Stimulated activated naive CD8-positive, alpha-beta T cell treated with anti-CD3 and anti-CD28 coated beads, Interleukin-15, Interleukin-2, amounts not matched to agents 100 U/mL and 50 U/mL, for 24 hours (primary cell): Measurements from ENCODE around the gene KLK5.
"Not testable (repeated sequence)": the region's sequence is repeated elsewhere in the genome, so short reads cannot be mapped to it uniquely, and the experiment has no call there.

Source experiments
- ATAC-seq: fragments of 150-1000 bp; cut with Tn5 transposase; one replicate; pipeline ENCODE4 v1.10.0; 2021
- DNase-seq: peaks from one replicate; pipeline ENCODE4 v3.0.0; 2021

KLK5 gene

DNA sequence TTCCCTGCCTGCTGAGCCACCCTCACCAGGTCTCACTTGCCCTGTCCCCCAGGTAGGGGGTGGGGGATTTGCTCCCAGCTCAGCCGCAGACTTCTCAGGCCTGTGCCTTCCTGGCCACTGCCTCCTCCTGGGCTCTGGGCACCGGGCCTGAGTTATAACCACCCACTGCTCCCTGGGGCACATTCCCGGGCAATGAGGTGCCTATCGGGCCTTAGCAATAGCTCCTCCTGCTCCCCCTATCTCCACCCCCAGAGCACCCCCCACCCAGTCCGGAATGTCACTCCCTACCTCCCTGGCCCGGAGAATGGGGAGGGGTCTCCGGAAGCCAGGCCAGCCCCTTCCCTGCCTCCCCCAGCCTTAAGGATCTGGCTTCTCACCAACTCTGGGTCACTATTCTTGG, at the start of gene KLK5:
Gene KLK5, minus strand, starts transcription at position 129 of the 400 bp plus-strand sequence. CDS start 381 bp downstream, outside the sequence.
- ATAC-seq = no peak
- DNase-seq = no peak

GRCh38 chr19:51002089-51002532, 49.3 kb upstream of the KLK5 start:
- no peak for DNase-seq
- ATAC-seq = no peak

DNA sequence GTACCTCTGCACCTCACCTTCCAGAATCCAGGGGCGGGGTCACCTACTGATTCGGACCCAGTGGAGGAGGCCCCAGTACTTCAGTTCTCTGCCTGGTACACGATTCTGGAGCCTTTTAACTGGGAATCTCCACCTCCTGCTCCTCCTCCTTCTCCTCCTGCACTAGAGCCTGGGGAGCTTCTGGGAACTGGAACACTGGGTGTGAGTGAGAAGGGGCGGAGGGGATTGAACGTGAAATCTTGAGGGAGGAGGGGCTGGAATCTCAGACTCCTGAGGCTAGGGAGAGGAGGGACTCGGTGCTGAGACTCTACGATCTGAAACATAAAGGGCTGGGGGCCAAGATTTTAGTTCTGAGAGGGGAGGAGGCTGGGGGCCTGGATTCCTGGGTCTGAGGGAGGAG, 48.7 kb upstream of the KLK5 start, which contains the start of gene KLK8:
Gene KLK8, minus strand, starts transcription at position 90 of the 400 bp plus-strand sequence. CDS start 437 bp downstream, outside the sequence.
- ATAC-seq = no peak

GRCh38 chr19:51000981-51001380, 48.1 kb upstream of the KLK5 start:
- no peak for ATAC-seq
- DNase-seq = no peak

More for the DNA sequence above, 48.7 kb upstream of the KLK5 start, which contains the start of gene KLK8:
- DNase-seq = no peak

- ATAC-seq = no peak
Observed at GRCh38 chr19:51000426-51000825, 47.6 kb upstream of the KLK5 start.

DNA sequence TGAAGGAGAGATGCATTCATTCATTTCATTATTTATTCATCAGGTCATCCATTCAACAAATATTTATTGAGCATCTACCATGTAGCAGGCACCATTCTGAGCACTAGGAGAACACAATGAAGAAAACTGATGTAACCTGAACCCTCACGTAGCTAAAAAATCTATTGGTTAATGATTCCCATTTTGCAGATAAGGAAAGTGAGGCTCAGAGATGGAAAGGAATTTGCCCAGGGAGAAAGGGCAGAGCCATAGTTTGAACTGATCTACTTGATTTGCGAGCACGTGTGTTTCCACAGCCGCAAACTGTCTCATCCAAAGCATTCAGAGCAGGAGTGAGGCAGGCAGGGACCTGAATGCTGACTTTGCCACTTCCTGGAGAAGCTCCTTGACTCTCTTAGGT, 45.8 kb upstream of the KLK5 start:
- ATAC-seq (no peak), DNase-seq (no peak)

More at GRCh38 chr19:51000426-51000825, 47.6 kb upstream of the KLK5 start:
- DNase-seq = no peak

DNA sequence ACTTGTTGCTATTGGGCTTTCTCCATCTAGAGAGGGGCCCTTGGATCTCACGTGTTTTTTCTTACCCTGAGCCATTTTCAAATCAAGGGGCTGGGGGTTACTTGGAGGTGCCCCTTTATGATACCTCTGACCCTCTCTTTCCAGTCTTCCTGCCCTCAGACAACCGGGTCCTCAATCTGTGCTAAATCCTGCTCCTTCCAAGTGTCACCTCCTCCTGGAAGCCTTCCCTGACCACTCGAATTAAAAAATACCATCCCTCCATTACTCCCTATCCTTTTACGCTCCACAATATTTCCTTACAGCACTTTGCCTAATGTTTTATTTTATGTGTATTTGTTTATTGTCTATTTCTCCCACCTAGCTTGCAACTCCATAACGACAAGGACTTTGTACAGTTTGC, 45.2 kb upstream of the KLK5 start:
- DNase-seq (no peak), ATAC-seq (no peak)

- no peak for ATAC-seq
Observed at GRCh38 chr19:50994129-50994528, 41.3 kb upstream of the KLK5 start.

DNA sequence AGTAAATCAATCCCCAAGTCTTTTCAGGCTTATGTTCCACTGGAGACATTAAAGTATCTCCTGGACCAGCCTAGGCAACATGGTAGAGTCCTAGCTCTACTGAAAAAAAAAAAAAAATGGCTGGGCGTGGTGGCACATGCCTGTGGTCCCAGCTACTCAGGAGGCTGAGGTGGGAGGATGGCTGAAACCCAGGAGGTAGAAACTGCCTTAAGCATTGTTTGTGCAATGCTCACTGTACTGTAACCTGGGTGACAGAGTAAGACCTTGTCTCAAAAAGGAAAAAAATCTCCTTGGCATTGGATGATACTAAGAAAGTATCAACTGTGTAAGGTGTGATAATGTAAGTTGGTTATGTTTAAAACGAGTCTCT, 39.8 kb upstream of the KLK5 start:
- ATAC-seq = no peak
- no peak for DNase-seq

More at GRCh38 chr19:50994129-50994528, 41.3 kb upstream of the KLK5 start:
- DNase-seq = no peak

DNA sequence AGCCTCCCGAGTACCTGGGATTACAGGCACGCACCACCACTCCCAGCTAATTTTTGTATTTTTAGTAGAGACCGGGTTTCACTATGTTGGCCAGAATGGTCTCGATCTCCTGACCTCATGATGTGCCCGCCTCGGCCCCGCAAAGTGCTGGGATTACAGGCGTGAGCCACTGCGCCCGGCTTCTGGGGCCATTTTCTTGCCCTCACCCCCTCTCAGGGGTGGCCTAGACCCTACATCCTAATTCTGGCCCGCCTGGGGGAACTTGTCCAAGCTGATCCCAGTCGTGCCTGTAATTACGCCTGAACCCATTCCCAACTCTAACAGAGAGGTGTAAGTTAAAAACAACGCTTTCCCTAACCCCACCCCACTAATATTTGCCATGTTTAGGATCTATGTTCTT, 31.6 kb upstream of the KLK5 start:
- ATAC-seq, DNase-seq: not testable (repeated sequence)

- DNase-seq = no peak
- no peak for ATAC-seq
Observed at GRCh38 chr19:50983625-50984292, 30.9 kb upstream of the KLK5 start, which contains the start of gene KLK7. Gene KLK7, minus strand, starts transcription at chr19:50983917. Its CDS starts 1,518 bp downstream, at chr19:50982399.

DNA sequence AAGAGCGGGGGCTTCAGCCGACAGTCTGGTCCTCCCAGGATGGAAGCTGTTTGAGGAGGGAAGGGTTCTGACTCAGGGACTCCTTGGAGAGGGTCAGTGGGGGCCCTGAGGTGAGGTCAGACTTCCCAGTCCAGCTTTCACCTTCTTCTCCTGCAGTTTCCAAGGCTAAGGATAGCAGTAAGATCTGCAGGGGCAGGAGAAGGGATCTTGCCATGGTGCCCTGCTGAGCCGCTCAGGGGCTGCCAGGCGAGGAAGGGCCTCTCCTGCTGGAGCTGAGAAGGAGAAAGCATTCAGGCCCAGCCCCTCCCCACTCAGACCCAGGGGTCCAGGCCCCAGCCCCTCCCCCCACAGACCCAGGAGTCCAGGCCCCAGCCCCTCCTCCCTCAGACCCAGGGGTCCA, 29.3 kb upstream of the KLK5 start:
- ATAC-seq = no peak
- DNase-seq = no peak

DNA sequence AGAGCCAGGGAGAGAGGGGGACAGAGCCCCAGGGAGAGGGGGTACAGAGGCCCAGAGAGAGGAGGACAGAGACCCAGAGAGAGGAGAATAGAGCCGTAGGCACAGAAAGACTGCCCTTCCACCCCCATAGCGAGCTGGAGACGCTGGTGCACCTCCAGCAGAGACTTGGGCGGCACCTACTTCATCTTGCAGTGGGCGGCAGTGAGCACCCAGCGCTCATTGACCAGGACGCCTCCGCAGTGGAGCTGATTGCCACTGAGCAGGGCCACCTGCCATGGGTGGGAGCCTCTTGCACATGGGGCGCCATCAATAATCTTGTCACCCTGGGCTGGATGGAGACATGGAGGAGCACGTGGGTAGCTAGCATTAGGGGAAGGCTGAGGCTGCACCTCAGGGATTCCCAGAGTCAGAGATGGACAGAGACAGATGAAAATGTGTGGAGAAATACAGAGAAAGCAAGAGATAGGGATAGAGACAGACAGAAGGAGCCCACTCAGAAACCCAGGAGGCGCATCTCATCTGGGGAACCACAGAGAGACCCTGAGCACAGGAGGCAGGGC, 28.8 kb upstream of the KLK5 start:
- DNase-seq (no peak), ATAC-seq (no peak)

DNA sequence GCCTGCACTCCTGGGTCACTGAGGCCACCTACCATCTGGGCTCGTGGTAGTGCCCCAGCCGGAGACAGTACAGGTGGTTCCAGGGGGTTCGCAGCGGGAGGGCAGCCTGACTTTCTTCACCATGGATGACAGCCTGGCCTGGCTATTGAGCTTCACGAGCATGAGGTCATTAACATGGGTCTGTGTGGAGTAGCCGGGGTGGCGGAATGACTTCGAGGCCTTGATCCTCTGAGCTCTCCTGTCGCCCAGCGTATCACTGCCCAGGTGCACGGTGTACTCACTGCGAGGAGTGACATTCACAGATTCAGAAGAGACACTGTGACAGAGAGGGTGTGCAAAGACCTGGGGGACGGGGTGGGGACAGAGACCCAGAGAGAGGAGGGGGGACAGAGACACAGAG, 27.4 kb upstream of the KLK5 start:
- DNase-seq (no peak), ATAC-seq (no peak)

DNA sequence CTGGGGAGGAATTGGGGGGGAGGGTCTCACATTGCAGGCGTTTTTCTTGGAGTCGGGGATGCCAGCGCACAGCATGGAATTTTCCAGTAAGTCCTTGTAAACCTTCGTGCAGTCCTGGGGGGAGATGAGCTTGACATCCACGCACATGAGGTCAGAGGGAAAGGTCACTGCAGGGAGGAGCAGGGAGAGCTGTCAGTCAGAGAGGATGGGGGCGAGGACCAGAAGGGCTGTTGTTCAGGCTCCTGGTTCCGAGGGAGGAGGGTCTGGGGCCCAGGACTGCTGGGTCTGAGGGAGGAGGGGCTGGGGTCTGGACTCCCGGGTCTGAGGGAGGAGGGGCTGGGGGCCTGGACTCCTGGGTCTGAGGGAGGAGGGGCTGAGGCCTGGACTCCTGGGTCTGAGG, 26.9 kb upstream of the KLK5 start:
- DNase-seq (no peak), ATAC-seq (no peak)

DNA sequence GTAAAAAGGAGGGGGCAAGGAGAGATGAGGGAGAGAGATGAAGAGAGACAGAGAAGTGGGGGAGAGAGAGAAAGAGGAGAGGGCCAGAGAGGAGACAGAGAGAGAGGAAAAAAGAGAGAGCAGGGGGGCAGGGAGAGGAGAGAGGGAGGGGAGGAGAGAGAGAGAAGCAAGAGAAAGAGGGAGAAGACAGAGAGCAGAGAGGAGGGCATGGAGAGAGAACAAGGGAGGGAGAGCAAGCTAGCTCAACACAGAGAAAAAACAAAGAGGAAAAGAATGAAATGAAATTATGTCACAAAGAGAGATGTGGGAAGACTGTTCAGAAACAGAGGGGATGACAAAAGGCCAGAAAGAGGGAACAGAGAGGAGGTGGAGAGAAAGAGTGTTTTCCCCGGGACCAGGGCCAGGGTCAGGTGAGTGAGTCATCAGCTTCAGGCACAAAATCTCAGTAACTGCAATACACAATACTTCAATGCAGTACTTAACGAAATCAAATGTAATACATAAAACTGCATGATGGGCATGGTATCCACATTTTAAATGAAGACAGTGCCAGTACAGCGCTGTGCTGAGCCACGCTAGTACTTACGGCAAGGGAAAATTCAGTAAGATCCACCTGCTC, 26.0 kb upstream of the KLK5 start:
- DNase-seq = no peak
- ATAC-seq = no peak

DNA sequence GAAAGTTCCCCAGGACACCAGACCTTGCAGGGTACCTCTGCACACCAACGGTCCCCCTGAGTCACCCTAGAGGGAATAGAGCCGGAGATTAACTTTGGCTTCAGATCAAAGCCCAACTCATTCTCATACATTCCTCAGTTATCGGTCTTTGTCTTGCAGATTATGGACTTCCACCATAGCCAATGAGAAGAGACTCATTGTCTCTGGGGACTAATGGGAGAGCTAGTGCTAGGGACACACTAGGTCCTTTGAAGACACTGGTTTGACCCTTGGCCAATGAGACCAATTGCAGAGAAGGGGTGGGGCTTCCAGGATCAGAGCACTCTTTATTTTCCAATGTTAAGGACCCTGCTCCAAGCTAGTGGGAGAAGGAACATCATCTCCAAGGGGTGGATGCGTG, 24.8 kb upstream of the KLK5 start:
- ATAC-seq (no peak), DNase-seq (no peak)

- ATAC-seq (no peak), DNase-seq (no peak)
Observed at GRCh38 chr19:50975766-50976165, 22.9 kb upstream of the KLK5 start.

DNA sequence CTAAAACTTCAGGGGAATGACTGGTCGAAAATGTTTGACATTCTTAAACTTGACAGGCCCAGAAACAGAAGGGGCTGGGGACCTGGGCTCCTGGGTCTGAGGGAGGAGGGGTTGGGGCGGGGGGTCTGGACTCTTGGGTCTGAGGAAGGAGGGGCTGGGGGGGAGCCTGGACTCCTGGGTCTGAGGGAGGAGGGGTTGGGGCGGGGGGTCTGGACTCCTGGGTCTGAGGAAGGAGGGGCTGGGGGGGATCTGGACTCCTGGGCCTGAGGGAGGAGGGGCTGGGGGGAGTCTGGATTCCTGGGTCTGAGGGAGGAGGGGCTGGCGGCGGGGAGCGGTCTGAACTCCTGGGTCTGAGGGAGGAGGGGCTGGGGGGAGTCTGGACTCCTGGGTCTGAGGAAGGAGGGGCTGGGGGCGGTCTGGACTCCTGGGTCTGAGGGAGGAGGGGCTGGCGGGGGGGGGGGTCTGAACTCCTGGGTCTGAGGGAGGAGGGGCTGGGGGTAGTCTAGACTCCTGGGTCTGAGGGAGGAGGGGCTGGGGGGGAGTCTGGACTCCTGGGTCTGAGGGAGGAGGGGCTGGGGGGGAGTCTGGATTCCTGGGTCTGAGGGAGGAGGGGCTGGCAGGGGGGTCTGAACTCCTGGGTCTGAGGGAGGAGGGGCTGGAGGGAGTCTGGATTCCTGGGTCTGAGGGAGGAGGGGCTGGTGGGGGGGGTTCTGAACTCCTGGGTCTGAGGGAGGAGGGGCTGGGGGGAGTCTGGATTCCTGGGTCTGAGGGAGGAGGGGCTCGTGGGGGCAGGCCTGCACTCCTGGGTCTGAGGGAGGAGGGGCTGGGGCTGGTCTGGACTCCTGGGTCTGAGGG, 22.1 kb upstream of the KLK5 start:
- no peak for DNase-seq

DNA sequence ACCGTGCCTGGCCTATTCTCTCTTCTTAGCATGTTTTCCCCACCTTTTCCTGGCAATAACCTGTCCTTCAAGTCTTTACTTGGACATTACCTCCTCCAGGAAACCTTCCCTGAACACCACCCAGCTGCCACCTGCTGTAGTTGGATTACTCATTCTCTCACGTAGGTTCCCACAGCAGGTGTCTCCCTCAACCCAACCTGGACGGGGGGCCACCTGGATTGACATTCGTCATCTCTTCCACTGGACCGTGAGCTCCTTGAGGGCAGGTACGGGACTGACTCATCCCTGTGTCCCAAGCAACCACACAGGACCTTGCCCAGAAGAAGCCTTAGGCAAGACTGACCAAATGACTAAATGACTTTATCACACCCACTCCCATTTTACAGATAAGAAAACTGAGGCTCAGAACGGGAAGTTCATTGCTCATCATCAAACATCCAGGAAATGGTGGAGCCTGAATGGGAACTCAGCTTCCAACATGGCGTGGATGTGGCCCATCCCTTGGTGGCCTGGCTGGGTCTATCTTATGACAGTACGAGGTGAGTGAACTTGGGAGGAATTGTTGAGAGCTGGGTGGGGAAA, 20.0 kb upstream of the KLK5 start:
- ATAC-seq (no peak), DNase-seq (no peak)

More for the DNA sequence above, 22.1 kb upstream of the KLK5 start:
- no peak for ATAC-seq

- DNase-seq, ATAC-seq: not testable (repeated sequence)
Observed at GRCh38 chr19:50969810-50970209, 17.0 kb upstream of the KLK5 start.

GRCh38 chr19:50969413-50969760, 16.5 kb upstream of the KLK5 start, which contains the start of gene KLK6:
Gene KLK6, minus strand, starts transcription at chr19:50969591. Its CDS starts 1,487 bp downstream, at chr19:50968104.
- ATAC-seq (no peak), DNase-seq (no peak)
